ENCODE results near the gene NTM.

Gene NTM

DNA sequence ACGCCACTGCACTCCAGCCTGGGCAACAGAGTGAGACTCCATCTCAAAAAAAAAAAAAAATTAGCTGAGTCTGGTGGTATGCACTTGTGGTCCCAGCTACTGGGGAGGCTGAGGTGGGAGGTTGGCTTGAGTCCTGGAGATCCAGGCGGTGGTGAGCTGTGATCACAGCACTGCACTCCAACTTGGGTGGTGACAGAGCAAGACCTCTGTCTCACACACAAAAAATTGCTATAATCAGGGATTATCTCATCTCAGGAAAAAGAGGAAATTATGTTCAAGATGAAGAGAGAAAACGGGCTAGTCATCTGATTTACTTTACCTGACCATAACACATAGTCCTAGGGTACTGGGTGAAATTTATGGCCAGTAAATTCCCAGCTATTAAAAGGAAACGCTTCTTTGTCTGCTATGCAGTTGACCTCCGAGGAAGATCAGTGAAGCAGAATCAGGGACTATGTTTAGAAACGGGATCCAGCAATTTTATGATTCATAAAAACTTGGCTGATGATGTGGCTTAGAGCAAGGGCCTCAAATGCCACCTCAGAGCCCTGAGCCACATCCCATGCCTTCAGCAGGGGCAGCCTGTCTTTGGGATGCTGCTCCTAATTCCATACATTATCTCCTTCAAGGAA lies 386.2 kb downstream of the NTM start:
- no peak for DNase-seq

DNA sequence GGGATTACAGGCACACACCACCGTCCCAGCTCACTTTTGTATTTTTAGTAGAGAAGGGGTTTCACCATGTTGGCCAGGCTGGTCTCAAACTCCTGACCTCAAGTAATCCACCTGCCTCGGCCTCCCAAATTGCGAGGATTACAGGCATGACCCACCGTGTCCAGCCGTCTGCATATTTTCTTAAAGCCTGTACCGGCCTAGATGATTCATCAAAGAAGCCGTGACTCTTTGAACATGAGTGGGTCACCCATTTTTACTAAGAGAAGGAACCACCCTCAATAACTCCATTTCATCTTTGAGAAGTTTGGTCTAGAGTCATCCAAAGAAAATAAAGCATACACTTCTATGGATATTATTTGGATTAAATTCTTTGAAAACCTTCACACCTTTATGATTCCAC lies 388.3 kb downstream of the NTM start:
- no peak for DNase-seq

DNA sequence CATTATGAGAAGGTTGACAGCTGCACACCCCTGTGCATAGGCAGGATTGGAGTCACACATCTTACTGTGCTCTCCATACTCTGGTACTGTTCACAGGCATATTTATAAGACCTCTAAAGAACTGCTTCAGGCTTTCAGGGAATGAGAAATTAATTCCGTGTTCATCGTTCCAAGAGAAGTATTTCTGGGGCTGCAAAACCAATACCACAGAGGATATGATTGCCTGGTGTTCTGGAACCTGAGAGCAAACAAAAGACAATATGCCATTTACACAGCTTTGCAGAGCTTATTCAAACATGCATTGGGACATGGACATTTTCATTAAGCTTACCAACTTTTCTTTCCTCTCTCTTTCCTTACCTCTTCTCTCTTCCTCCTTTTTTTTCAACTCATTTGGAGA lies 388.7 kb downstream of the NTM start:
- DNase-seq: no peak

DNA sequence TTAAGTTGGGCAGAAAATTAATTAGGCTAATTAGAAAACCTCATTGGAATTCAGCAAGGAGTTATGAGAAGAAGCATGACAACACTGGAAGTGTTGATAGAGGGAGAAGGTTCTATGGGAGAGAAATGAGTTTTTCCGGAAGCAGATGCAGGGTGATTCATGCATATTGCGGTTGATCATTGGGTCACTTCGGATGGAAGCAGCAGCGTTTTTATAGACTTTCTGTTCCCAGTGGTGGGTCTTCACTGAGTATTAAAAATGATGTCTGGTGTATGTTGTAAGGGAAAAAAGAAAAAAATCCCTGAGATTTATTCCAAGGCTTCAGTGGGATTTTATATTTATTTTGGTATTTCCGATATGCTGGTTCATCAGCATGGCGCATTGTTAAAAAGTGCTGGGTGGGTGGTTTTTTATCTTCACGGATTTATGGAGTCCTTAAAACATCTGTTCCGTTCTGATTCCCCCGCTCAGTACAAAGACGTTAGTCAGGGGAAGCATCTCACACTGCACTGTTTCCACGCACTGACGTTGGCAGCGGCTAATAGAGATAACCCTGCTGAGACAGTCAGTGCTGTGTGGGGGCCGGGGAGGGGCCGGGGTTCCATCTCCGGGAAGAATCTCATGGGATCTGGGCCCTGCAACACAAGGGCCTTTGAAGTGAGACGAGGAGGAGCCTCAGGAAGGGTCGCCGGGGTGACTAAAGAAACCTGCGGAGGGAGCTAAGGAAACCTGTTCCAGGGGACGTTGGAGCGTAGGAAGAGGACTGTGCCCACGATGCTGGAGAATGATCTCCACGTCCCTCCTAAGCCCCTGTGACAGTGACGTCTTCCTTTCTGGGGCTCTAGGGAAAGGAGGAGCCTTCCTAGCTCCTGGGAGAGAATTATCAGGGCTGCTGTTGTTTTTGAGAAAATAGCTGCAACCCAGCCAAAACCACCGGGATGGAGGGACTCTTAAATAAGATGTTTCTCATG lies 390.0 kb downstream of the NTM start:
- no peak for DNase-seq

DNA sequence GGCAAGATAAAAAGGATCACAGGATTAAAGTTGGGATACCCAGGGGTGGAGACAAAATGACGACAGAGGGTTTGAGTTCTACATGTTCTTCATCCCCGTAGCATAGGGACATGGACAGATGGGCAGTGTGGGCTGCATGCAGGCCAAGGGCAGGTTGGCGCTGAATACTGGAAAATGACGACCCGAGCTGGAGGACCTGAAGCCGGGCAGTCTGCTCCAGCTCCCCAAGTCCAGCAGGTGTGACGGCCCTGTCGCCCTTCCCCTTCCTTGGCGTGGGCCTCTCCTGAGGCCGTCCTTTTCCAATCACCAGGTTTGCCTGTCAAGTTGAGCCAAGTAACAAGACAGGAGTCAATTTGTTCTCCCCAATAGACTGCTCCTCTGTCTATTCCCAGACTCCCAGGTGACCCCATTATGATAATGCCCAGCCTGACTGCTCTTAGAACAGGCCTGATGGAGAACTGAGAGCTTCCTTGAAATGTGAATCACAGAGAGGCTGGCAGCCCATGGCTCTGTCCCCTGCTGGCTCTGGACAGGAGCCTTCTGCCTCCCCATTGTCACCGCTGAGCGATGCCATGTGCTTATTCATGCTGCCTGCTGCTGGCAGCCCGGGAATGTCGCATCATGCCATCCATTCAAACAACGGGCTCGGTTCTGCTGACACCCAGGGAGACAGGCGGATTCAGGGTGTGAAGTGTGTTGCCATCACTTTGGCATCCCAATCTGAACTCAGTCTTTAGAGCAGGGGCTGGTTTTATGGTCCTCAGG lies 392.1 kb downstream of the NTM start:
- no peak for DNase-seq

DNA sequence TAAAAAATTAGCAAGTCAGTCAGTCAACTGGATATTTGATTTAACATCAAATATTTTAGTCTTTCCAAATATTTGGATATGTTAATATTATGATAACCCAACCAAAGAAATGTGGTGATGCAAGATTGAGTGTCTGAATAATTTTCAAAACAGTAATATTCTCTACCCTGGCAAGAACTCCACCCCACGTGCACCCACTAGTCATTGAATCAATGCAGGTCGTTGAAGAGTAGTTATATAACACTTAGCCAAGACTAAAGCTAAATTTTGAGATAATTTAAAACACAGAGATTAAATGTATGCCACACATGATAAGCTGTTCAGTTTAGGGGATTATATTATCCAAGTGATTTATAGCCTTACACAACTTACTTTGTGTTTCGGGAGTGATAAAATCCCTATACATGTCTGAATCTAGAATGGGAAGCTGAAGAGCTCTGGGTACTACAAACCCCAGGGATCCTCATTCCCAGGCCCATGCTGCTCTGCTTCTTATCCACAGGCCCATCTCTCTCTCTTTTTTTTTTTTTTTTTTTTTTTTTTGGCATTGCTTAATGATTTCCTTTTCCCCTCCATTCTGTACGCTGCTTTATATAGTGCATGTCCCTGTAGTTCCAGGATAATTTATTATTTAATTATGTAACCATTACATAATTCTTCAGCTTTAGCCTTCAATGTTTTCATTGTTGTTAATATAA lies 392.9 kb downstream of the NTM start:
- DNase-seq: no peak

DNA sequence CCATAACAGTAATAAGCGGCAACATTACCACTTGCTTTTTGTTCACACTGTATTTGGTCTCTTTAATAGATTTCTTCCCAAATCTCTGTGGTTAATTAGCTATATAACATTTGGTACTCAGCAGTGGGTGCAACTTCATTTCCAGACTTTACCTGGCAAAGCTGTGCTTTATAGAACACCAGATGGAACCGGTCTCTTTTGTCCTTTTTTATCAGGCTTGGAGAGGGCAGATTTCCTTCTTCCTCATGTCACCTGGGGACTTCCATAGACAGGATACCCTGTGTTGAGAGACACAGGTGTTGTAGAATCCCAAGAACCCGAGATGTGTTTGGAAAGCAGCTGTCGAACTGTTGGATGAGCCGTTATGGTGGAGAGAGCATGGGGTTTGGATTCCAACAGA lies 393.7 kb downstream of the NTM start:
- no peak for DNase-seq

DNA sequence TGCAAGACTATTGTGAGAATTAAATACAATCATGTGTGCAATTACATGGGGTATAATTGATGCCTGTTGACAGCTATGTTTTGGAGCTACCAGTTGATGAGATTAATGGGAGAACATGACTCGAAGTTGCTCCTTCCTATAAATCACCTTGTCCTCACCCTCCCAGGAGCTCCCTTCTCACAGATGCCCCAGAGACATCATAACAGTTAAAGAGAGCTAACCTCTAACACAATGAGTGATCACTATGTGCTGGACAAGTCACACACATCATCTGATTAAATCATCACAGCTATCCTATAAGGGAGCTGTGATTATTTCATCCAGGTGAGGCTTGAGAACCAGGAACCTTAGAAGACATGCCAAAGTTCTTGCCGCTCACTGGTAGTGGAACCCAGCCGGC lies 394.2 kb downstream of the NTM start:
- DNase-seq: no peak

DNA sequence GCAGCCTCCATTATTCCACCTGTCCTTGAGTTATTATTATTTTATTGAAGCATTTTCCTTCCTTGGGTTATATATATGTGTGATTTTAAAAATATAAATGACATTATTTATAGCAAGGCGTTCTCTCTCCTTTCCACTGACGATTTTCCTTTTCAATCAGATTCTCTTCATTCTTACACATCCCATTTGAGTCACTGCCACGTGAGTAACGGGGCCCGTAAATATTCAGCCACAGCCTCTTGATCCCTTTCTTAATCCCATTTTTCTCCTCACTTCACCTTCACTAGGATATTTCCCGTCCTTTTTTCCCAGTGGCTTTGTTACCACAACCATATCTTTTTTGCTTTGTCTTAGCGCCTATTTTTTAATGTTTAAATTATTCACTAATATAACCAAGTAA lies 396.2 kb downstream of the NTM start:
- no peak for DNase-seq

DNA sequence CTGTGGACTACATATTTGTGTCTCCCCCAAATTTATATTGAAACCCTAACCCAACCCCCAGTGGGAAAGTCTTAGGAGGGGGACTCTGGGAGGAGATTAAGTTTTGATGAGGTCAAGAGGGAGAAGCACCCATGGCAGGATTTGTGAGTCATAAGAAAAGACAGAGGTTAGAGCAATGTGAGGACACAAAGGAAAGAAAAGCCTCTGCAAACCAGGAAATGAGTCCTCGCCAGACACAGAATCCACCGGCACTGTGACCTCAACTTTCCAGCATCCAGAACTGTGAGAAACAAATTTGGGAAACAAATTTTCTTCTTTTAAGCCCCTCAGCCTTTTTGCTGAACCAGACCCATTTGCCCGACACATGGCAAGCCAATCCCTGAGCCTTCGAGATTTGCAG lies 397.0 kb downstream of the NTM start:
- DNase-seq: no peak

DNA sequence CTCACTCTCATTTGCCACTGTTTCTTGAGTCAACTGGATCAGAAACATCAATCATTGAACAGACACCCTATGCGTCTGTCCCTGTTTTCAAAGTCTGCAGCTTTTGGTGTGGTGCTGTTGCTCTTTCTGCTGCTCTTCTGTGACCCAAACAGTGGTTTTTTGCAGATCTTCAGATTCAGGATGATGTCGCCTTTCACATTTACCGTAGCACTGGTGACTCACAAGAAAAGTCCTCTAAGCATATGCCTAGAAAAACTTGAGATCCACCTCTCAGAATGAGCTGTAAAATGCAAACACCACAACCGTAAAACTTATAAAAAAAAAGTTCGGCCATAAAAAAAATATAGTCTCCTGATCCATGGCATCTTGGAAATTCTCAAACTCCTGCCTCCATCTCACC lies 400.4 kb downstream of the NTM start:
- DNase-seq: no peak

DNA sequence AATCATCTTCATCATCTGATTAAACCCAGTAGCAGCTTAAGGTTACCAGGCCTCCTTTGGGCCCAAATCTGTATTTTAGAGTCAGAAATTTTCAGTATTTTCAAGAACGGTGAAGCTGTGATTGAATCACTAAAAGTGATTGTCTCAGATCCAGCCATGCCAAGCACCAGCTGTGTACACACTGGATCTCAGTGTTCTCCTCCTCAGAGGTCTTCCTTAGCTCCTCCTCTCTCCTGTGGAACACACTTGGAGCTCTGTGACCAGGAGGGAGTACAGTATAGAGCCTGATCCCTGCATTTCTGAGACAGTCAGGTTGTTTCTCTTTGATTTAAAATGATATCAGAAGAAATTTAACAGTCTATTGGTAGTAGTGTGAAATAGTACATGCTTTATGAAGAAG lies 401.1 kb downstream of the NTM start:
- DNase-seq: no peak

DNA sequence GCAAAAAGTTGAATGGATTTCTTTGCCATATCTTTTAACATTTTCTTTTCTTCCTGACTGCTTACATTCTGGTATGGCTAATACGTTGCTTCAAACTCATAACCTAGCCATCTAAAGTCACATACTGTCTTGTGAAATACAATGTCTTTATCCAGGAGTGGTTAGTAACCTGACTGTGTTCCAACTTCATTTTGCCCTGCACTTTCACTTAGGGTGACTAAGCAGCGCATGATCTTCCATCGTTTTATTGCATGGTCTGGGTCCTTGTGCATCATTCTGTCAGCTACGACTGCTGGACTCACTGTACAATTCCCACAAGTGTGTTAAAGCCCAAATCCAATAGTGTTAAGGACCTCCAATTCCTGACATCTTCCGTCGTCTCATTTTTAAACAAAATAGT lies 403.2 kb downstream of the NTM start:
- no peak for DNase-seq

DNA sequence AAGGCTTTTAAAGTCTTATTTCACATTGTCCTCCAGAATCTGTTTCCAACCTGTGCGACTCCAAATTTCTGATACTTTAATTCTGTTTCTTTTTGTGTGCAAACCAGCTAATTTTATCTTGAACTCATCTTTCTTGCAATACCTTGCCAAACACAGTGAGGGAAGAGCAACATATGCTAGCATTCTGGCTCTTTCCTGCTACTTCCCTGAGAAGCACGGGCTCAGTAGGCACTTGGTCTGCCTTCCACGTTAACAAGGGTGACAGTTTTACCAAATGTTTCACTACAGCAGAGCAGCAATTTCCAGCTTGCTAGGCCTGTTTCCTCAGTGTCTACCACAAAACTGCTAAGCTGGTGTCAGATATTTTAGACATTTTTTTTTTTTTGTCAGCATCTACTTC lies 405.8 kb downstream of the NTM start:
- DNase-seq: no peak

DNA sequence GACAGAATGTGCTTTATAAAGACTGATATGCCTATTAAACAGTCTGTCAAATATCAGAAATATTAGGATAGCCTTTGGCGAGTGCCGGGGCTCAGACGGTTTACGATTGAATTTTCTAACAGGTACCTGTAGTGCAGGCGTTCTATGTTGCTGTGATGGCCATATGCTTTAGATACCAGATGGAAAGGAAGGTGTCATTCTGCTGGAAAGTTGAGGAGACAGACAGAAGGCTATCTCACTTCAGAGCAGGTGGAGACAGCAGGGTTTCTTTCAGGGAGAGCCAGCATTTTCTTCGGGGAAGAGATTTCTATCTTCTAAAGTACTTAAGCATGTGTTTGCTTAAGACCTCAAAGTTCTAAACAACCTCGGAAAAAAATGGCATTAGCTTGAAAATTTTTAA lies 415.4 kb downstream of the NTM start:
- DNase-seq: no peak

DNA sequence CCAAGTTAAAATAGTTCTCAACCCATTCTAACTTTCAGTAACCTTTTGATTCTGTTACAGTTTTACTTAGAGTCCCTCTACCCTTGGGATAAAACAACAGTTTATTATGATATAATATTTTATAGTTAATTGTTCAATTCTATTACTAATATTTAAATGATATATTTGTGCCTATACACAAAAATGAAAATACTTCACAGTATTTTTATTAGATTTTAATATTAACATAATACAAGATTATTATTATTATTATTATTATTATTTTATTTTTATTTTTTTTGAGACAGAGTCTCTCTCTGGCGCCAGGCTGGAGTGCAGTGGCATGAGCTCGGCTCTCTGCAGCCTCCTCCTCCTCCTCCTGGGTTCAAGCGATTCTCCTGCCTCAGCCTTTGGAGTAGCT lies 416.7 kb downstream of the NTM start:
- DNase-seq: no peak

DNA sequence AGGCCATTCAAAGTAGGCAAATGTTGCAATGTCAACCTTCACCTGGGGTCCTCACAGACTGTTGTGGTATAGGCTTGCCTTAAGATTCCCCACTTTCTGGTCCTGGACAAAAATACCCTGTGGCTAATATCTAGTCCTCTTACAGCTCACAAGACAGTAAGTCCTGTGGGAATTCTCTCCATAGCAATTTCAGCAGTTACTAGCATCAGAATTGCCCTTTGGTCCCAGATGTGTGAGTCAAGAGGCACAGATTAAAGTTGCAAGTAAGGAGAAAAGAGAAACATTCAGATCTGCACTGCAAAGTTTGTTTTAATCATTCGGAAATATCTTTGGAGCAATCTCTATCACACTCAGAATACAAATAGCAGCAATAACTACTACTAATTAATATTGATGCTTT lies 420.2 kb downstream of the NTM start:
- no peak for DNase-seq

DNA sequence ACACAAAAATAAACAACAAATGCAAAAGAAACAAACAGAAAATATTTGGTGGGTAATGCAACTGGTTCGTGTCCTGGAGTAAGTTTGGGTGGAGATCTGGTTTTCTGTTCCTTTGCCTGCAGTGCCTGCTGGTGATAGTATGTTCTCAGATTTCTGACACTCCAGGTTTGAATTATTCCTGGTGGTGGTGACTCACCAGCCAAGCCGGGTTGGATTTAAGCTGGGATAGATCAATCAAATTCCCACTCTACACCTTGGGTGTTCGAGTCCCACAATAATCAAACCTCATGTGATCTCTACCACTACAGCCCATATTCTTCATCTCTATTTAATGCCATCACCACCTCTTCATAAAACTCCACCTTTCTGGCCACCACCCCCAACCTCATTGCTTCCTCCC lies 421.8 kb downstream of the NTM start:
- DNase-seq: no peak

DNA sequence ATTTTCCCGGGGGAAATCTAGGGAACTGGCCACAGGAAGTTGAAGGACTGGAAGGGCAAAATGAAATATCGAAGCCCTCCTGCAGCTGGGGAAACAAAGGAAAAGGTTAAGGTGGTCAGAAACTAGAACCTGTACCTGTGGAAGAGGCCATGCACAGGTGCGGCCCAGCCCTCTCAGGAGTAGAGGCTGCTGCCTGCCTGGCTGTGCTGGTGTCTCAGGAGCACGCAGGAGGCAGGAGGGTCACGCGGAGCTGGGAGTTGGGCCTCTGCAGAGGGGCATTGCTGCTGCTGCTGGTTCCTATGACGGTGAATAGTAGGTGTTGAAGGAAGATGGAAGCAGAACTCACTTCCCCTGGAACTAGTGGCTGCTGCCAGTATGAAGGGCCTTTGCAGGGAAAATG lies 425.7 kb downstream of the NTM start:
- DNase-seq: no peak

DNA sequence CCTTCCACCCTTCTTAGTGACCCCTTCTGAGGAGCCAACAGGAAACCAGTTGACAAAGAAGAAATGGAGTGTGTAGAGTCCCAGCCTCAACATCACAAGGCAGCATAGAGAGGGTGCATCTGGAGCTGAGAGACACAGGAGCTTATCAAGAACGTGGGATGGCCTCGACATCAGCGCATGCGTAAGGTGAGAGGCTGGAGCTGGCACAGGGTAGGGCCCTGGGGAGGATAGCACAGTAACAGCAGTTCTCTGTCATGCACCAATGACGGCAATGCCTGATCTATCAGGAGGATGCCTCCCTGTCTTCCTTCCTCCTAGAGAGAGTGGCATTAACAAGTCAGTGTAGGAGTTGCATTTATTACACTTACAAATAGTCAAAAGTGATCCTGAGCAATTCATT lies 426.1 kb downstream of the NTM start:
- no peak for DNase-seq

DNA sequence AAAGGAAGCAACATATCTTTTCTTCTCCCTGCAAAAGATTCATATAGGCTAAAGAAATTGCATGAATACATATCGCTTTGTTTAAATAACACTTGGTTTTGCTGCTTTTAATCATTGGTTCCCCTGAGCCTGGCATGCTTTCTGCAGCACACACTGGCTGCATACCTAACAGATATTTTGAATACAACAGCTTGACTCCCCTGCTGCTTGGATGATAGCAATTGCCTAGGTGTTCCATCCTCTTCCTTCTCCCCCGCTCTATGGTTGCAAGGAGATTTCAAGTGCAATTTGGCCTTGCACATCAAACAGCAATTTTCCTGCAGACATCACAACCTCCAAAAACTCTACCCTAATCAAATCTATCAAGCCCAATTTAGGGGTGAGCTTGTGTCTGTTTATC lies 430.0 kb downstream of the NTM start:
- no peak for DNase-seq

DNA sequence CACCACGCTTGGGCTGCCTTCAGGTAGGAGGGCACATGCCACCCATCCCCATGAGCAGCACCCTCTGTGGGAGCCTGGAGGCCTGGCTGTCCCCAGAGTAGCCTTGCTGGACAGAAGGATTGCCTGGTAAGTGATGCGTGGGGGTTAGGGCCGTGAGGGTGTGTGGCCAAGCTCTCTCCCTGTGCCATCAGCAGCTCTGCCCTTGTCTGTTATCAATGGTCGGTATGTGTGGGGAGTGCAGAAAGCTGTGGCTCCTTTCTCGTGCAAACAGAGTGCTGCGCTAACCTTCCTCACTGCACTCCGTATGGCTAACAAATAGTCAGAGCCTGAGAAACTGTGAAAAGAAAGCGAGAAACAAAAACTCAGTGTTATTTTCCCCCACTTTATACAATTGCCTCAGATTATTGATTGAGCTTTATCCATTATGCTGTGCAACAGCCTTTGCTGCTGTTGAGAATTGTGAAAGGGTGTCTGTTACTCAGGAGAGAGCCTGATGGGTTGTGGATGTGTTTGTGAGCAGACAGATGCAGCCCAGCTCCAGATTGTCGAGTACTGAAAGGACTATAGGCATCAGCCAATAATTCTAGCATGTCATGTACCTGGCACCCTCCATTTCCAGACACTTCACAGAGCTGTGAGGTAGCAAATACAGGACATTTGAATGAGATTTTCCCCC lies 432.2 kb downstream of the NTM start:
- no peak for DNase-seq

DNA sequence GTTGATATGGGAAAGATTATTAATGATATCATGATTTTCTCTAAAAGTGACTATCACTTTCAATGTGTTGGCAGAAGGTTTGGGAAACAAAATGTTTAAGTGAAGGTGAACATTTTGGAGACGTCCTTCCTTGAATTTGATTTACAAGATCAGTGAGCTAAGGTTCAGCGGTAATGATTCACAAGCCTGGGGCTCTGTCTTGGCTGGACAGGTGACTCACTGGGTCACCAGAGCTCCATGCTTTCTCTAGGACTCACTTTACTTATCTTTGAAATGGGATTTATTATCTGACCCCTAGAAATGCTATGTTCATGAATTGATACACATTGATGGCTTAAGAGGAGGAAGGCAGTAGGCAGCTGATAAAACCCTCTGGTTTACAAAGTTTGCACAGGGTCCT lies 437.5 kb downstream of the NTM start:
- no peak for DNase-seq

All from activated CD8-positive, alpha-beta memory T cell treated with anti-CD3 and anti-CD28 coated beads, Interleukin-2, amount 50 U/mL, for 48 hours (primary cell).